ENCODE measurements around the gene TMEM174. TPM values are rescaled to one million over a fixed set of nuclear protein-coding genes. Genes with fewer than 3 reads are reported as not detected.

Gene TMEM174
- total RNA-seq, 1 donor from 2014 or later = not detected

Other genes starting within 250 kb of the TMEM174 start
- gene FCHO2, start 217.2 kb upstream of the TMEM174 start, total RNA-seq = 32.4 TPM
- 0.49 TPM for gene TMEM171, start 52.6 kb upstream of the TMEM174 start, total RNA-seq

Data from skin of body (tissue), 1 donor.